Pancreas (tissue), 10 donors: ENCODE measurements around the gene NUDT8. TPM values are rescaled to one million over a fixed set of nuclear protein-coding genes. Genes with fewer than 3 reads are reported as not detected.

Experiments
- ATAC-seq, 4 donors: fragments of 200-7000 bp; cut with Tn5 transposase; one replicate each; pipeline versions ENCODE4 v1.8.0 to v1.9.1; 2020; ENCODE audit warnings: mild to moderate bottlenecking in 4 of 4, moderate library complexity in 4 of 4
- DNase-seq, 6 donors: peaks; one replicate each; pipeline ENCODE4 v3.0.0-alpha.2; 2020
- FAIRE-seq: peaks from 2 replicates; lab custom pipeline; 2012; peaks lifted over from hg19 to GRCh38; lab: Jason Lieb, UNC
- H3K27ac ChIP-seq, 4 donors: fragments of 200-600 bp; sonication (generic); 1 replicate in 3 of 4; 2 replicates in 1 of 4; pipeline versions ENCODE4 v1.5.0 to v1.8.0; 2020
- H3K27me3 ChIP-seq, 4 donors: fragments of 200-600 bp; one replicate each; pipeline ENCODE4 v1.8.0; 2021
- H3K36me3 ChIP-seq, 3 donors: fragments of 200-600 bp; sonication (generic) in 1 of 3; one replicate each; pipeline versions ENCODE4 v1.5.0 to v1.8.0; 2020 to 2021
- H3K4me1 ChIP-seq, 3 donors: fragments of 200-600 bp; one replicate each; pipeline ENCODE4 v1.8.0; 2021
- H3K4me3 ChIP-seq, 4 donors: fragments of 200-600 bp; sonication (generic) in 2 of 4; one replicate each; pipeline versions ENCODE4 v1.5.0 to v1.8.0; 2020 to 2021
- H3K9me3 ChIP-seq, 4 donors: fragments of 200-600 bp; one replicate each; pipeline ENCODE4 v1.8.0; 2021
- CTCF ChIP-seq, 4 donors: fragments of 200-600 bp; sonication (generic) in 3 of 4; IDR thresholded peaks; one replicate each; pipeline versions ENCODE4 v1.5.0 to v1.8.0; 2021; ENCODE audit warnings: antibody characterized with exemption in 4 of 4
- WGBS, 2 donors: extraction: QIAGEN DNeasy Blood & Tissue Kit; methylation state at CpG; one replicate each; pipeline ENCODE4 v1.1.7; 2013; 5-methylcytosine and 5-hydroxymethylcytosine counted together
- intact Hi-C, 3 donors: fragments of 100-400 bp; cut with DNase I; formaldehyde crosslinking; loops; one replicate each; pipeline versions ENCODE4 v1.11.1 to v1.14.2; 2022
- polyA plus RNA-seq, 2 donors: library from polyadenylated mRNA; stranded (reverse); fragments of 200-250 nt; gene quantifications; one replicate each; pipeline ENCODE4 v1.2.3, GENCODE V29; 2013
- total RNA-seq, 6 donors: library from RNA; stranded (reverse); fragmentation: NEBNext Ultra II Directional in 4 of 6; extraction: Animal tissue kit (Norgen Biotek cat#: 25700) in 4 of 6; gene quantifications; one replicate each; pipeline versions ENCODE4 v1.2.1 to v1.2.4, GENCODE V29; 2021 to 2023
- donor health status: healthy with polysubstance abuse.
- donor health status: DM: no; HTN: no; CAD: no; lungs with moderate emphysema.
- donor health status: DM: no; HTN: no; CAD: no.
- donor health status: control.
- donor health status: control.
- donor health status: Bipolar disorder and iron deficiency.
- donor health status: DM: yes; HTN: yes; CAD: no.
- donor health status: DM: no; HTN: no; CAD: no.
- donor health status: DM: no; HTN: no; CAD: no.
- donor health status: DM: yes; HTN: yes; CAD: no.

Gene NUDT8
- total and polyA plus RNA-seq, 8 donors = 4.3 to 11.0 (median 6.3) TPM

GRCh38 chr11:67645521-67646461 is 16.1 kb upstream of the NUDT8 start:
- peak in 2 of 4 donors; percentile 21 to 27 for TF ChIP-seq CTCF (IDR thresholded peaks at IDR 0.05)
- Histone ChIP-seq H3K4me1 (peaks cover 4 to 27% (median 25%) of the 10 kb centered on the region in 3 donors), H3K36me3 (no peaks in the 10 kb centered on the region), H3K9me3 (no peaks in the 10 kb centered on the region), H3K27me3 (no peaks in the 10 kb centered on the region), H3K27ac (peak overlapping the region; percentile 60 to 78 (median 61)), H3K4me3 (no peak overlapping the region)
- peak; percentile 64 to 84 (median 76) for ATAC-seq
- no peak for FAIRE-seq
- WGBS, 2 donors = 36 to 41% methylated on average over 21 to 24 of the region's 24 CpGs
- intact Hi-C loops = no loop called here
- peak; percentile 74 to 93 (median 84) for DNase-seq

- Histone ChIP-seq H3K27ac (peak overlapping the region; percentile 8 to 78 (median 61)), H3K36me3 (no peaks in the 10 kb centered on the region), H3K4me3 (no peak overlapping the region), H3K4me1 (peaks cover 4 to 27% (median 25%) of the 10 kb centered on the region in 3 donors), H3K9me3 (no peaks in the 10 kb centered on the region), H3K27me3 (no peaks in the 10 kb centered on the region)
- WGBS, 2 donors = 72 to 84% methylated on average over 22 of the region's 22 CpGs
- ATAC-seq = peak in 3 of 4 donors; percentile 4 to 53 (median 13)
- no peak for FAIRE-seq
- intact Hi-C loops = no loop called here
- no peak for TF ChIP-seq CTCF (IDR thresholded peaks at IDR 0.05)
- peak in 4 of 6 donors; percentile 44 to 74 (median 63) for DNase-seq
These were observed 15.0 kb upstream of the NUDT8 start for GRCh38 chr11:67644472-67645418.

- Histone ChIP-seq H3K27ac (no peak overlapping the region), H3K4me3 (no peak overlapping the region), H3K36me3 (no peaks in the 10 kb centered on the region), H3K27me3 (no peaks in the 10 kb centered on the region), H3K9me3 (no peaks in the 10 kb centered on the region), H3K4me1 (peaks cover 4 to 27% (median 25%) of the 10 kb centered on the region in 3 donors)
- 95 to 96% methylated on average over 5 of the region's 5 CpGs for whole genome bisulfite sequencing, 2 donors
- ATAC-seq (no peak), DNase-seq (no peak), FAIRE-seq (no peak)
- intact Hi-C loops = no loop called here
- TF ChIP-seq CTCF (IDR thresholded peaks at IDR 0.05) = no peak
These were observed 14.3 kb upstream of the NUDT8 start for GRCh38 chr11:67644042-67644441.

GRCh38 chr11:67642173-67643120 is 12.7 kb upstream of the NUDT8 start:
- FAIRE-seq = no peak
- no peak for DNase-seq
- TF ChIP-seq CTCF (IDR thresholded peaks at IDR 0.05) = no peak
- 92 to 95% methylated on average over 15 of the region's 15 CpGs for WGBS, 2 donors
- ATAC-seq = no peak
- Histone ChIP-seq H3K4me1 (peaks cover 4 to 21% (median 21%) of the 10 kb centered on the region in 3 donors), H3K4me3 (no peak overlapping the region), H3K27me3 (no peaks in the 10 kb centered on the region), H3K27ac (no peak overlapping the region), H3K9me3 (no peaks in the 10 kb centered on the region), H3K36me3 (no peaks in the 10 kb centered on the region)
- intact Hi-C loops = no loop called here
